Astrocyte (in vitro differentiated cells and primary cell): ENCODE measurements around the gene BRAP. TPM values are rescaled to one million over a fixed set of nuclear protein-coding genes. Genes with fewer than 3 reads are reported as not detected.

Source experiments
- DNase-seq: peaks from one replicate; pipeline ENCODE4 v3.0.0-alpha.2; 2010; ENCODE audit warnings: low read depth
- FAIRE-seq: peaks from 2 replicates; lab custom pipeline; 2011; peaks lifted over from hg19 to GRCh38; lab: Jason Lieb, UNC
- H2AFZ ChIP-seq: 2 replicates; pipeline ENCODE4 v1.6.0; 2012; ENCODE audit warnings: low read depth, low read length, inconsistent platforms
- H3K27ac ChIP-seq: 2 replicates; pipeline ENCODE4 v1.5.1; 2011; ENCODE audit warnings: low read depth, low read length, inconsistent platforms
- H3K27me3 ChIP-seq: 2 replicates; pipeline ENCODE4 v1.6.0; 2011; ENCODE audit warnings: low read length, inconsistent platforms; ENCODE audit not compliant: insufficient read depth
- H3K36me3 ChIP-seq: 2 replicates; pipeline ENCODE4 v1.5.1; 2011; ENCODE audit warnings: low read length, inconsistent platforms; ENCODE audit not compliant: insufficient read depth
- H3K4me1 ChIP-seq: 2 replicates; pipeline ENCODE4 v1.5.1; 2011; ENCODE audit warnings: low read length, inconsistent platforms; ENCODE audit not compliant: insufficient read depth
- H3K4me2 ChIP-seq: 2 replicates; pipeline ENCODE4 v1.6.0; 2012; ENCODE audit warnings: low read length, inconsistent platforms
- H3K4me3 ChIP-seq: 2 replicates; pipeline ENCODE4 v1.5.1; 2011; ENCODE audit warnings: low read depth, mild to moderate bottlenecking, low read length, inconsistent platforms; ENCODE audit not compliant: insufficient read depth
- H3K79me2 ChIP-seq: 2 replicates; pipeline ENCODE4 v1.6.0; 2012; ENCODE audit warnings: mild to moderate bottlenecking, low read length, inconsistent platforms; ENCODE audit not compliant: insufficient read depth
- H3K9ac ChIP-seq: 2 replicates; pipeline ENCODE4 v1.6.0; 2012; ENCODE audit warnings: mild to moderate bottlenecking, low read length, inconsistent platforms
- H3K9me3 ChIP-seq: 2 replicates; pipeline ENCODE4 v1.5.1; 2012; ENCODE audit warnings: low read depth, mild to moderate bottlenecking, low read length, inconsistent platforms; ENCODE audit not compliant: insufficient read depth
- H4K20me1 ChIP-seq: 2 replicates; pipeline ENCODE4 v1.6.0; 2012; ENCODE audit warnings: low read length, inconsistent platforms; ENCODE audit not compliant: insufficient read depth
- H3K27ac Mint-ChIP-seq: one replicate; pipeline ENCODE4 v1.8.0; 2021; ENCODE audit warnings: mild to moderate bottlenecking, mixed read lengths; ENCODE audit not compliant: unreplicated experiment
- H3K27me3 Mint-ChIP-seq: one replicate; pipeline ENCODE4 v1.8.0; 2021; ENCODE audit warnings: low read depth, mixed read lengths; ENCODE audit not compliant: unreplicated experiment
- H3K36me3 Mint-ChIP-seq: one replicate; pipeline ENCODE4 v1.8.0; 2021; ENCODE audit warnings: low read depth, mixed read lengths; ENCODE audit not compliant: unreplicated experiment
- H3K4me1 Mint-ChIP-seq: one replicate; pipeline ENCODE4 v1.8.0; 2021; ENCODE audit warnings: low read depth, mixed read lengths; ENCODE audit not compliant: unreplicated experiment
- H3K4me3 Mint-ChIP-seq: one replicate; pipeline ENCODE4 v1.8.0; 2021; ENCODE audit warnings: mild to moderate bottlenecking, moderate library complexity, mixed read lengths; ENCODE audit not compliant: unreplicated experiment
- H3K9me3 Mint-ChIP-seq: one replicate; pipeline ENCODE4 v1.8.0; 2021; ENCODE audit warnings: mild to moderate bottlenecking, mixed read lengths; ENCODE audit not compliant: unreplicated experiment
- EZH2 ChIP-seq: IDR thresholded peaks from 2 replicates; pipeline ENCODE4 v1.6.1; 2012; ENCODE audit warnings: mild to moderate bottlenecking, low read length, inconsistent platforms; ENCODE audit not compliant: insufficient read depth
- total RNA-seq: library from RNA; stranded (reverse); gene quantifications from 2 replicates; pipeline ENCODE4 v1.2.1, GENCODE V29; 2021
- TF ChIP-seq, protein P1 (sequence below): IDR thresholded peaks from 2 replicates; pipeline ENCODE4 v1.5.1; 2011; ENCODE audit warnings: low read depth, mild to moderate bottlenecking, inconsistent platforms, low read length, moderate library complexity; ENCODE audit not compliant: insufficient read depth

The BRAP gene
- total RNA-seq, 1 donor from 2014 or later, result 24.8 TPM

DNA sequence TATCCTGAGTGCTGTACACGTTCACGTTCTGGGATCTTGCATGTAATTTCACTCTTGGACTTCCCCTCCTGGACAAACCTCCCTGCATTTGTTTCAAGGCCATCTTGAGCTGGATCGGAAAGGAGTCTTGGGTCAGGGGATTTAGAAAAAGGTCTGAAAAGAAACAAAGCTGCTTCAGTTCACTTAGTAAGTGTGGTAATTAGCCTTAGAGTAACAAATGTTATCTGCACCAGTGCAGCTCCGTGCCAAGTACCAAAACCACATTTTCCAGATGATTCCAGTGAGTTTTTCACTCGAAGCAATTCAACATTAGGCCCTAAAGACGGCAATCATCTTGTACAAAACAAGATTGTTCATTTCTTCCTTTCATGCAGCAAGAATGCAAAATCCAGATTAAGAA, 47.2 kb downstream of the BRAP start:
- TF ChIP-seq EZH2, result no peak
- TF ChIP-seq, protein P1, sequence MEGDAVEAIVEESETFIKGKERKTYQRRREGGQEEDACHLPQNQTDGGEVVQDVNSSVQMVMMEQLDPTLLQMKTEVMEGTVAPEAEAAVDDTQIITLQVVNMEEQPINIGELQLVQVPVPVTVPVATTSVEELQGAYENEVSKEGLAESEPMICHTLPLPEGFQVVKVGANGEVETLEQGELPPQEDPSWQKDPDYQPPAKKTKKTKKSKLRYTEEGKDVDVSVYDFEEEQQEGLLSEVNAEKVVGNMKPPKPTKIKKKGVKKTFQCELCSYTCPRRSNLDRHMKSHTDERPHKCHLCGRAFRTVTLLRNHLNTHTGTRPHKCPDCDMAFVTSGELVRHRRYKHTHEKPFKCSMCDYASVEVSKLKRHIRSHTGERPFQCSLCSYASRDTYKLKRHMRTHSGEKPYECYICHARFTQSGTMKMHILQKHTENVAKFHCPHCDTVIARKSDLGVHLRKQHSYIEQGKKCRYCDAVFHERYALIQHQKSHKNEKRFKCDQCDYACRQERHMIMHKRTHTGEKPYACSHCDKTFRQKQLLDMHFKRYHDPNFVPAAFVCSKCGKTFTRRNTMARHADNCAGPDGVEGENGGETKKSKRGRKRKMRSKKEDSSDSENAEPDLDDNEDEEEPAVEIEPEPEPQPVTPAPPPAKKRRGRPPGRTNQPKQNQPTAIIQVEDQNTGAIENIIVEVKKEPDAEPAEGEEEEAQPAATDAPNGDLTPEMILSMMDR, result no peak
- Mint-ChIP-seq H3K9me3 (no peaks in the 10 kb centered on the region), H3K27ac (no peak overlapping the region), H3K36me3 (peaks cover 12% of the 10 kb centered on the region), H3K4me1 (peaks cover 14% of the 10 kb centered on the region), H3K4me3 (no peak overlapping the region), H3K27me3 (no peaks in the 10 kb centered on the region)
- H3K9ac ChIP-seq, result no peak overlapping the region
- peak; percentile 71 for DNase-seq
- no peaks in the 10 kb centered on the region for H3K27me3 ChIP-seq
- H3K9me3 ChIP-seq, result no peaks in the 10 kb centered on the region
- H3K79me2 ChIP-seq, result no peaks in the 10 kb centered on the region
- peaks cover 18% of the 10 kb centered on the region for H3K4me1 ChIP-seq
- FAIRE-seq, result no peak
- H3K4me2 ChIP-seq, result no peak overlapping the region
- H3K4me3 ChIP-seq, result no peak overlapping the region
- no peak overlapping the region for H3K27ac ChIP-seq
- H2AFZ ChIP-seq, result no peak overlapping the region
- no peaks in the 10 kb centered on the region for H4K20me1 ChIP-seq
- H3K36me3 ChIP-seq, result peaks cover 5% of the 10 kb centered on the region

DNA sequence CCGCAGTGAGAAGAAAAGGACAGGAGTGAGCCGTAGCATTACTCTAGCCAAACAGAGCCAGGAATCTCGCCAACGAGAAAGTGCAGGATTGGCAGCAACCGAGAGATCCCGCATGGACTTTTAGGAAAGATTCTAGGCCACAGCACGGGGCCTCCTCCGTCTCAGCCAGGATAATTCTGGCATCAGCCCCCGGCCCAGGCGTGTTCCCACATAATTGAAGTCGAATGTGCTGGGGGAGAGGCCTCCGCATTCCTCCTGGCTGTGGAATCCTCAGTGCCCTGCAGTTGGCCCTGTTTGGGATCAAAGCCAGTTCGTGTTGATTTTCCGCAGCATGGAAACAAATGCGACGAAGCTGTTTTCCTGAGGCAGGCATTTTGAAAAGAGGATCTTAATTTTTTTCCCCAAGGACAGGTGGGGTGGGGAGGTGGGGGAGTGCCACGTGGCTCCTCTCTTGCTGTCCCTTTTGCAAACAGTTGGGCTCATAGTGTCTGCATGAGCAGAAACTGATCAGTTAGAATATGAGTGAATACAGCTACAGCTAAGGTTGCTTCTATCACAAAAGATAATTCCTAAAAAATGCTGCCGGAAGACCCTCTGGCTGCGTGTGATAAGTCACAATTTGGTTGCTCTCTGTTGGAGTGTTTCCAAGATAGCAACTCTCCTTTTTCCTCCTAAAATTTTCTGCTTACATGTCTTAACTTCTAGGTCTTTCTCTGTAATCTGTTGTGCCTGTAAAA, 49.4 kb downstream of the BRAP start:
- Histone ChIP-seq H3K4me1 (peaks cover 18% of the 10 kb centered on the region), H3K27me3 (no peaks in the 10 kb centered on the region), H3K79me2 (no peaks in the 10 kb centered on the region), H3K36me3 (no peaks in the 10 kb centered on the region), H3K4me2 (peak overlapping the region; percentile 80), H3K9ac (peak overlapping the region; percentile 61), H3K9me3 (no peaks in the 10 kb centered on the region), H4K20me1 (no peaks in the 10 kb centered on the region), H2AFZ (peak overlapping the region; percentile 55), H3K27ac (peak overlapping the region; percentile 18), H3K4me3 (no peak overlapping the region)
- Mint-ChIP-seq H3K4me1 (peaks cover 12% of the 10 kb centered on the region), H3K4me3 (no peak overlapping the region), H3K9me3 (no peaks in the 10 kb centered on the region), H3K27me3 (no peaks in the 10 kb centered on the region), H3K36me3 (peaks cover 7% of the 10 kb centered on the region), H3K27ac (peak overlapping the region; percentile 50)
- peak; percentile 76 for DNase-seq
- no peak for TF ChIP-seq EZH2
- TF ChIP-seq, protein P1, result no peak
- FAIRE-seq, result no peak

DNA sequence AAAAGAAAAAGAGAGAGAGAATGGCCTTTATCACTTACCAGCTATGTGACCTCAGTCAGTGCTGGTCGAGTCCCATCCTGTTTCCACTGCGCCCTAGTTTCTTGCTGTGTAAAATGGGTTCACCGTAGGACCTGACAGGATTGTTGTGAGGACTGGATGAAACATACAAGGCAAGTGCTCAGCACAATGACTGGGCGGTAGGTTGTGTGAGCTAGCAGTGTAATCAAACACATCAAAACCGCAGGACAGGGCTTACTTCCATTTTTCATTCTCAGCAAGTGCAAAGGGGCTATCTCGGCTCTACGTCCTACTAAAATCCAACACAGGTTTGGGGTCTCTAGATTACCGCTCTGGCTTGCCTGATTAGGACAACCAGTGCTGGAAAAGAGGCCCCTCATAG, 50.2 kb downstream of the BRAP start:
- no peaks in the 10 kb centered on the region for H4K20me1 ChIP-seq
- H3K79me2 ChIP-seq, result no peaks in the 10 kb centered on the region
- peaks cover 12% of the 10 kb centered on the region for H3K4me1 Mint-ChIP-seq
- no peaks in the 10 kb centered on the region for H3K27me3 ChIP-seq
- H3K9me3 ChIP-seq, result no peaks in the 10 kb centered on the region
- no peak for FAIRE-seq
- H3K36me3 Mint-ChIP-seq, result peaks cover 6% of the 10 kb centered on the region
- peak; percentile 47 for DNase-seq
- peaks cover 18% of the 10 kb centered on the region for H3K4me1 ChIP-seq
- H3K4me3 ChIP-seq, result no peak overlapping the region
- H3K9ac ChIP-seq, result peak overlapping the region; percentile 61
- H3K4me3 Mint-ChIP-seq, result no peak overlapping the region
- no peak overlapping the region for H3K27ac Mint-ChIP-seq
- H3K4me2 ChIP-seq, result peak overlapping the region; percentile 80
- no peaks in the 10 kb centered on the region for H3K36me3 ChIP-seq
- H3K9me3 Mint-ChIP-seq, result no peaks in the 10 kb centered on the region
- H3K27ac ChIP-seq, result peak overlapping the region; percentile 18
- H2AFZ ChIP-seq, result no peak overlapping the region
- no peaks in the 10 kb centered on the region for H3K27me3 Mint-ChIP-seq
- TF ChIP-seq, protein P1, result no peak
- no peak for TF ChIP-seq EZH2
